ENCODE measurements around the gene ADAMTS17. TPM values are rescaled to one million over a fixed set of nuclear protein-coding genes. Genes with fewer than 3 reads are reported as not detected.

ADAMTS17 gene
- total and polyA plus RNA-seq, 9 of the 15 experiments (the other 6 are each of a cell fraction or from before 2014, with no cell fraction given): 0.01 to 0.14 (median 0.07) TPM; not detected in 6

DNA sequence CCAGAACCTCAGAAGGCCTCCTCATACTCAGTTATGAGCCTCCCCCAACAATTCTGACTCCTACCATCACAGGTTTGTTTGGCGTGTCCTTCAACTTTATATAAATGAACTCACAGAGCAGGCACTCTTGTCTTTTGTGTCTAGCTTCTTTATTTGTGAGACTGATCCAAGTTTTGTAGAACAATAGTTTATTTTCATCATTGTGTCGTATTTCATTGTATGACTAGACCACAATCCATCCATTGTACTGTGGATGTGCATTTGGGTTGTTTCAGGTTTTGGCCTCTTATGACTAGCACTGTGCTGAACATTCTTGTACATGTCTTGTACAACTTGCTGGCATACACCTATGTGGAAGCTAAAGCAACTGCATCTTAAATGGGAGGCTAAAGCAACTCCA is 315.7 kb downstream of the ADAMTS17 start:
- DNase-seq (ENCODE audit: extremely low read depth in 1 of 4, low spot score in 3 of 4) (no peak), ATAC-seq (no peak), FAIRE-seq (no peak)
- Histone ChIP-seq H3K36me3 (ENCODE audit: control insufficient read depth, insufficient read depth, low read length) (no peaks in the 10 kb centered on the region), H3K4me1 (replicated peaks in 1 of 2; ENCODE audit: control insufficient read depth in 2 of 2, insufficient read depth in 2 of 2, low read length in 2 of 2) (no peaks in the 10 kb centered on the region), H3K9me3 (replicated peaks; ENCODE audit: control insufficient read depth, insufficient read depth, low read depth, low read length) (no peaks in the 10 kb centered on the region; the same call in 1 of the 2 replicates), H3K4me2 (ENCODE audit: insufficient read depth, low read length) (no peak overlapping the region), H3K4me3 (no peak overlapping the region), H3K9ac (ENCODE audit: insufficient read depth in 1 of 2, low read depth in 2 of 2, low read length in 2 of 2) (no peak overlapping the region), H3K79me2 (ENCODE audit: control insufficient read depth, insufficient read depth, low read length) (no peaks in the 10 kb centered on the region), H3K27ac (ENCODE audit: extremely low read depth, low read depth, low read length) (no peak overlapping the region), H4K20me1 (replicated peaks; ENCODE audit: control insufficient read depth, insufficient read depth, low read length) (no peaks in the 10 kb centered on the region; the same call in 1 of the 2 replicates), H2AFZ (ENCODE audit: low read depth, low read length) (no peak overlapping the region), H3K27me3 (ENCODE audit: control insufficient read depth in 2 of 2, insufficient read depth in 2 of 2, low read length in 2 of 2) (no peaks in the 10 kb centered on the region; a peak in 2 of 5 replicates), H3K9me1 (ENCODE audit: control insufficient read depth, insufficient read depth, low read length) (no peaks in the 10 kb centered on the region)
- ChIA-PET POLR2A (no interaction called here), CTCF (ENCODE audit: low intra/inter-chr PET ratio) (no interaction called here)
- no peak for TF ChIP-seq RFX5 (IDR thresholded peaks at IDR 0.05; ENCODE audit: low read depth, low read length)
- no peak for TF ChIP-seq MYBL2 (IDR thresholded peaks at IDR 0.05; ENCODE audit: low read depth)
- TF ChIP-seq MYBL2 (CRISPR knock-in tag; IDR thresholded peaks at IDR 0.05; ENCODE audit: borderline replicate concordance): no peak
- TF ChIP-seq NR0B1 (IDR thresholded peaks at IDR 0.05; ENCODE audit: partially characterized antibody): no peak
- no peak for TF ChIP-seq KLF6 (CRISPR knock-in tag; IDR thresholded peaks at IDR 0.05; ENCODE audit: borderline replicate concordance)
- no peak for TF ChIP-seq ZNF407 (IDR thresholded peaks at IDR 0.05; ENCODE audit: low read depth)
- intact Hi-C loops (cut with micrococcal nuclease) (no loop called here), in situ Hi-C loops (cut with MboI) (no loop called here)
- no TSS peak for BruUV-seq (replicated peaks)
- WGBS (ENCODE audit: insufficient coverage, low coverage, missing lambda C conversion rate): 0% methylated on average over 2 of the region's 2 CpGs
